SK-N-SH treated with all-trans-retinoic acid at 6 μM for 48 hours (cell line): ENCODE results near the gene HMGB4.

Experiments used
- ARNTL ChIP-seq: fragments of 450-650 bp; formaldehyde crosslinking; IDR thresholded peaks from 2 replicates; pipeline ENCODE4 v1.5.0; 2020; ENCODE audit warnings: low read depth, mild to moderate bottlenecking, moderate library complexity, borderline replicate concordance
- TF ChIP-seq, protein P1 (sequence below): fragments of 250-450 bp; sonication (Bioruptor Pico); IDR thresholded peaks from 2 replicates; pipeline ENCODE4 v1.5.0; 2020; ENCODE audit warnings: mild to moderate bottlenecking, moderate library complexity
- TF ChIP-seq, protein P2 (sequence below): fragments of 250-450 bp; sonication (Bioruptor Pico); IDR thresholded peaks from 2 replicates; pipeline ENCODE4 v1.5.1; 2020; ENCODE audit warnings: low read depth, mild to moderate bottlenecking, moderate library complexity

GRCh38 chr1:33905241-33905640 is 41.4 kb downstream of the HMGB4 start:
- TF ChIP-seq, protein P1, sequence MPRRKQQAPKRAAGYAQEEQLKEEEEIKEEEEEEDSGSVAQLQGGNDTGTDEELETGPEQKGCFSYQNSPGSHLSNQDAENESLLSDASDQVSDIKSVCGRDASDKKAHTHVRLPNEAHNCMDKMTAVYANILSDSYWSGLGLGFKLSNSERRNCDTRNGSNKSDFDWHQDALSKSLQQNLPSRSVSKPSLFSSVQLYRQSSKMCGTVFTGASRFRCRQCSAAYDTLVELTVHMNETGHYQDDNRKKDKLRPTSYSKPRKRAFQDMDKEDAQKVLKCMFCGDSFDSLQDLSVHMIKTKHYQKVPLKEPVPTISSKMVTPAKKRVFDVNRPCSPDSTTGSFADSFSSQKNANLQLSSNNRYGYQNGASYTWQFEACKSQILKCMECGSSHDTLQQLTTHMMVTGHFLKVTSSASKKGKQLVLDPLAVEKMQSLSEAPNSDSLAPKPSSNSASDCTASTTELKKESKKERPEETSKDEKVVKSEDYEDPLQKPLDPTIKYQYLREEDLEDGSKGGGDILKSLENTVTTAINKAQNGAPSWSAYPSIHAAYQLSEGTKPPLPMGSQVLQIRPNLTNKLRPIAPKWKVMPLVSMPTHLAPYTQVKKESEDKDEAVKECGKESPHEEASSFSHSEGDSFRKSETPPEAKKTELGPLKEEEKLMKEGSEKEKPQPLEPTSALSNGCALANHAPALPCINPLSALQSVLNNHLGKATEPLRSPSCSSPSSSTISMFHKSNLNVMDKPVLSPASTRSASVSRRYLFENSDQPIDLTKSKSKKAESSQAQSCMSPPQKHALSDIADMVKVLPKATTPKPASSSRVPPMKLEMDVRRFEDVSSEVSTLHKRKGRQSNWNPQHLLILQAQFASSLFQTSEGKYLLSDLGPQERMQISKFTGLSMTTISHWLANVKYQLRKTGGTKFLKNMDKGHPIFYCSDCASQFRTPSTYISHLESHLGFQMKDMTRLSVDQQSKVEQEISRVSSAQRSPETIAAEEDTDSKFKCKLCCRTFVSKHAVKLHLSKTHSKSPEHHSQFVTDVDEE (CRISPR knock-in tag), result no peak
- TF ChIP-seq, protein P2, sequence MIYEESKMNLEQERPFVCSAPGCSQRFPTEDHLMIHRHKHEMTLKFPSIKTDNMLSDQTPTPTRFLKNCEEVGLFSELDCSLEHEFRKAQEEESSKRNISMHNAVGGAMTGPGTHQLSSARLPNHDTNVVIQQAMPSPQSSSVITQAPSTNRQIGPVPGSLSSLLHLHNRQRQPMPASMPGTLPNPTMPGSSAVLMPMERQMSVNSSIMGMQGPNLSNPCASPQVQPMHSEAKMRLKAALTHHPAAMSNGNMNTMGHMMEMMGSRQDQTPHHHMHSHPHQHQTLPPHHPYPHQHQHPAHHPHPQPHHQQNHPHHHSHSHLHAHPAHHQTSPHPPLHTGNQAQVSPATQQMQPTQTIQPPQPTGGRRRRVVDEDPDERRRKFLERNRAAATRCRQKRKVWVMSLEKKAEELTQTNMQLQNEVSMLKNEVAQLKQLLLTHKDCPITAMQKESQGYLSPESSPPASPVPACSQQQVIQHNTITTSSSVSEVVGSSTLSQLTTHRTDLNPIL (CRISPR knock-in tag), result no peak
- no peak for TF ChIP-seq ARNTL
